Osteoblast (primary cell): ENCODE data around the gene MSX1. TPM values are rescaled to one million over a fixed set of nuclear protein-coding genes. Genes with fewer than 3 reads are reported as not detected.

Experiments
- DNase-seq: peaks from one replicate; pipeline ENCODE4 v3.0.0; 2011; ENCODE audit warnings: low spot score, mixed read lengths; ENCODE audit not compliant: insufficient read length; ENCODE audit errors: missing footprints
- H2AFZ ChIP-seq: 2 replicates; pipeline ENCODE4 v1.6.0; 2011; ENCODE audit warnings: mild to moderate bottlenecking, low read length
- H3K27ac ChIP-seq: 2 replicates; pipeline ENCODE4 v1.5.1; 2011; ENCODE audit warnings: mild to moderate bottlenecking, low read depth, low read length, moderate library complexity
- H3K27me3 ChIP-seq: 2 replicates; pipeline ENCODE4 v1.6.0; 2012; ENCODE audit warnings: mild to moderate bottlenecking, control low read depth, inconsistent platforms, low read length, moderate library complexity; ENCODE audit not compliant: insufficient read depth
- H3K36me3 ChIP-seq: 2 replicates; pipeline ENCODE4 v1.5.1; 2011; ENCODE audit warnings: mild to moderate bottlenecking, low read length, control low read depth, moderate library complexity; ENCODE audit not compliant: insufficient read depth
- H3K4me1 ChIP-seq: 2 replicates; pipeline ENCODE4 v1.5.1; 2011; ENCODE audit warnings: mild to moderate bottlenecking, low read length, control low read depth, moderate library complexity; ENCODE audit not compliant: insufficient read depth
- H3K4me2 ChIP-seq: 2 replicates; pipeline ENCODE4 v1.6.0; 2011; ENCODE audit warnings: mild to moderate bottlenecking, low read length; ENCODE audit not compliant: insufficient read depth
- H3K4me3 ChIP-seq: fragments of 200-600 bp; sonication (generic); 3 replicates; pipeline ENCODE4 v1.5.1; 2012; ENCODE audit warnings: mild to moderate bottlenecking, low read length, inconsistent platforms; ENCODE audit not compliant: insufficient read depth
- H3K79me2 ChIP-seq: 2 replicates; pipeline ENCODE4 v1.6.0; 2012; ENCODE audit warnings: mild to moderate bottlenecking, low read length, control low read depth, inconsistent platforms; ENCODE audit not compliant: insufficient read depth
- H3K9me3 ChIP-seq: 2 replicates; pipeline ENCODE4 v1.5.1; 2011; ENCODE audit warnings: low read depth, low read length, control low read depth
- H4K20me1 ChIP-seq: 2 replicates; pipeline ENCODE4 v1.6.0; 2012; ENCODE audit warnings: mild to moderate bottlenecking, low read length, control low read depth; ENCODE audit not compliant: insufficient read depth
- CTCF ChIP-seq: IDR thresholded peaks from 2 replicates; pipeline ENCODE4 v1.5.1; 2011; ENCODE audit warnings: mild to moderate bottlenecking, low read depth, low read length, moderate library complexity; ENCODE audit errors: extremely low read depth
- total RNA-seq: library from RNA; depleted of rRNA; stranded (reverse); fragments of >200 nt; gene quantifications from 2 replicates; pipeline ENCODE4 v1.2.3, GENCODE V29; 2012

The MSX1 gene
- total RNA-seq, 1 donor, result 2.9 TPM

DNA sequence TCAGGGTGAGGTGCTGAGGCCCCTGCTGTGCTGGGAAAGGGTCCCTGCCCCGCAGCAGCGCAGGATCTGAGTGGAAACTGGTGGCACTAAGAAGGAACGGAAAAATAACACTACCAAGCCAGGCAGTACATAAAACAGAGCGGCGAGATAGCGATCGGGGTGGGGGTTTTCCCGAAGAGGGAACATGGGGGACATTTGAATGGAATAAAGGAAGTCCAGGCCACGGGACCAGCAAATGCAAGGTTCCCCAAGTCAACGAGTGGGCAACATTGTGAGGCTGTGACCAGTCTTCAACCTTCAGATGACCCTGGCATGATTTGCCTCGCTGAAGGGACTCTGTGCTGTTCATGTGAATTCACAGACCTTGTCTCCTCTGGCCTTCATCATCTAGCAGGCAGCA lies 13.7 kb downstream of the MSX1 start:
- no peak for DNase-seq
- Histone ChIP-seq H3K79me2 (no peaks in the 10 kb centered on the region), H3K36me3 (no peaks in the 10 kb centered on the region), H3K4me3 (no peak overlapping the region), H3K4me2 (no peak overlapping the region), H3K27me3 (peaks cover 66% of the 10 kb centered on the region), H3K9me3 (no peaks in the 10 kb centered on the region), H2AFZ (no peak overlapping the region), H3K27ac (no peak overlapping the region), H4K20me1 (no peaks in the 10 kb centered on the region), H3K4me1 (no peaks in the 10 kb centered on the region)
- no peak for TF ChIP-seq CTCF

- Histone ChIP-seq H3K36me3 (no peaks in the 10 kb centered on the region), H4K20me1 (no peaks in the 10 kb centered on the region), H3K27ac (no peak overlapping the region), H3K27me3 (peaks cover 64% of the 10 kb centered on the region), H3K79me2 (no peaks in the 10 kb centered on the region), H3K4me2 (no peak overlapping the region), H3K4me1 (no peaks in the 10 kb centered on the region), H3K9me3 (no peaks in the 10 kb centered on the region), H3K4me3 (no peak overlapping the region), H2AFZ (no peak overlapping the region)
- no peak for TF ChIP-seq CTCF
- no peak for DNase-seq
These were observed 14.8 kb downstream of the MSX1 start for GRCh38 chr4:4874254-4874653.

- Histone ChIP-seq H3K36me3 (no peaks in the 10 kb centered on the region), H3K4me3 (no peak overlapping the region), H2AFZ (no peak overlapping the region), H3K27ac (no peak overlapping the region), H3K4me2 (no peak overlapping the region), H3K9me3 (no peaks in the 10 kb centered on the region), H3K27me3 (peaks cover 55% of the 10 kb centered on the region), H4K20me1 (no peaks in the 10 kb centered on the region), H3K79me2 (no peaks in the 10 kb centered on the region), H3K4me1 (no peaks in the 10 kb centered on the region)
- TF ChIP-seq CTCF, result no peak
- DNase-seq, result no peak
These were observed 15.7 kb downstream of the MSX1 start for GRCh38 chr4:4875147-4875546.

- Histone ChIP-seq H2AFZ (no peak overlapping the region), H4K20me1 (no peaks in the 10 kb centered on the region), H3K36me3 (no peaks in the 10 kb centered on the region), H3K27me3 (peaks cover 50% of the 10 kb centered on the region), H3K27ac (no peak overlapping the region), H3K79me2 (no peaks in the 10 kb centered on the region), H3K4me2 (no peak overlapping the region), H3K4me1 (no peaks in the 10 kb centered on the region), H3K9me3 (no peaks in the 10 kb centered on the region), H3K4me3 (no peak overlapping the region)
- TF ChIP-seq CTCF, result no peak
- DNase-seq, result no peak
These were observed 16.1 kb downstream of the MSX1 start for GRCh38 chr4:4875611-4876010.
